Thoracic aorta (tissue), 2 donors: ENCODE data around the gene CERS1. TPM values are rescaled to one million over a fixed set of nuclear protein-coding genes. Genes with fewer than 3 reads are reported as not detected.
A peak's percentile ranks its signal among the peaks of the same experiment; 100 is the strongest.

Experiments used
- ATAC-seq: fragments of 150-250 bp; one replicate; pipeline ENCODE4 v1.8.0; 2017; ENCODE audit warnings: low read depth; ENCODE audit not compliant: insufficient number of reproducible peaks, low FRiP score
- DNase-seq: peaks from one replicate; pipeline ENCODE4 v3.0.0-alpha.2; 2020; ENCODE audit warnings: low spot score
- H3K27ac ChIP-seq, 2 donors: fragments of 200-600 bp; sonication (generic); 1 replicate in 1 of 2; 2 replicates in 1 of 2; pipeline ENCODE4 v1.5.1; 2016; ENCODE audit warnings: mild to moderate bottlenecking in 2 of 2, moderate library complexity in 2 of 2
- H3K27me3 ChIP-seq: fragments of 200-600 bp; sonication (generic); replicated peaks from 2 replicates; pipeline ENCODE4 v1.6.0; 2016; ENCODE audit warnings: mild to moderate bottlenecking; ENCODE audit not compliant: insufficient read depth
- H3K36me3 ChIP-seq: fragments of 200-600 bp; sonication (generic); one replicate; pipeline ENCODE4 v1.5.1; 2016
- H3K4me1 ChIP-seq, 2 donors: fragments of 200-600 bp; sonication (generic); 1 replicate in 1 of 2; 2 replicates in 1 of 2; pipeline versions ENCODE4 v1.5.1 to v1.6.0; 2016; ENCODE audit warnings: low read depth in 2 of 2, mild to moderate bottlenecking in 1 of 2; ENCODE audit not compliant: control insufficient read depth in 1 of 2
- H3K4me3 ChIP-seq: fragments of 200-600 bp; sonication (generic); 2 replicates; pipeline ENCODE4 v1.5.1; 2016; ENCODE audit warnings: mild to moderate bottlenecking
- H3K9me3 ChIP-seq: fragments of 200-600 bp; sonication (generic); 2 replicates; pipeline ENCODE4 v1.5.1; 2016
- CTCF ChIP-seq: fragments of 200-600 bp; sonication (generic); IDR thresholded peaks from one replicate; pipeline ENCODE4 v1.5.1; 2019; ENCODE audit warnings: antibody characterized with exemption
- total RNA-seq, 2 donors: library from RNA; depleted of rRNA; stranded (reverse); fragments of >200 nt; gene quantifications; one replicate each; pipeline versions ENCODE4 v1.1.0 to v1.2.3, GENCODE V29; 2016

Gene CERS1
- total RNA-seq, 2 donors from 2014 or later, result 1.1 to 1.7 TPM

GRCh38 chr19:18940769-18941627 is 45.0 kb upstream of the CERS1 start, which contains the start of gene HOMER3:
TSS of gene HOMER3 (minus strand) at chr19:18941217. CDS start at chr19:18938982, 2,235 bp downstream.
- H3K4me1 ChIP-seq, result peaks cover 6% of the 10 kb centered on the region in 2 donors
- peak within 1 kb of the TSS in 1 of 2 donors; percentile 48 for H3K27ac ChIP-seq
- no peak for TF ChIP-seq CTCF
- H3K4me3 ChIP-seq, result peak within 1 kb of the TSS; percentile 94
- peak; percentile 22 for DNase-seq
- no peaks in the 10 kb centered on the region for H3K27me3 ChIP-seq
- no peaks in the 10 kb centered on the region for H3K9me3 ChIP-seq
- no peaks in the 10 kb centered on the region for H3K36me3 ChIP-seq
- ATAC-seq, result peak; percentile 58

DNA sequence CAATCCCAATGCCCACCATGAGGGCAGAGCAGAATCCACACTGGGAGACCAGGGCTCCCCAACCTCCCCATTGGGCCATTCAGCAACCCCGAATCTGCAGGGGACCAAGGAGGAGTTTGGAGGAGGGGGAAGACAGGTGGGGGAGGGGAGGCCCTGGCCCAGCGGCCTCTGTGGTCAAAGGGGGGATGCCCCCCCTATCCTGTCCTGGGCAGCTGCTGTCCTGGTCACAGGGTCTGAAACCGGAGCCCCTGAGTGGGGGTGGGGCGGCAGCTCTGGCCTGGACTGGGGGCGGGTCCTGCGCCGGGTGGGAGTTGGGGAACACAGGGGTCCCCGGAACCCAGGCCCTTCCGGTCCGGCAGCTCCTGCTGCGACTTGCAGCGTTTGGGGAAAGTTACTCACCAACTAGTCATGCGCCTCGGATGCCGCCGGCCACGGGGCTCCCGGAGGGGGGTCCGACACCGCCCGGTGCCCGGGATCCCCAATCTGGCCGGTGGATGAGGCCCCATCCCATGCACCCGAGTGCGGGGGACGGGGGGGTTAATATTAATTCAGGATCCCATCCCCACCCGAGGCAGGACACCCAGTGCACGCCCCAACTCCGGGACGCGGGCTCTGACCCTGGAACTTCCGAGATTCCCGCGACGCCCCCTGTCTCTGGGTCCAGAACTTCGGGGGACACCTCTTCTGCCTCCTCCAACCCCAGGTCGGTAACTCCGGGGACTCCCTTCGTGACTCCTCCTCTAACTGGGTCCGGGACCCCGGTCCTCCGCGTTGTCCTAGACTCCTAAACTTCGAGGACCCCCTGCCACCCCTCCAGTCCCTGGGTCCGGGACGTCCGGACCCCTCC is 44.2 kb upstream of the CERS1 start:
- no peaks in the 10 kb centered on the region for H3K27me3 ChIP-seq
- H3K4me3 ChIP-seq, result peak overlapping the region; percentile 94
- no peak for TF ChIP-seq CTCF
- no peaks in the 10 kb centered on the region for H3K36me3 ChIP-seq
- H3K9me3 ChIP-seq, result no peaks in the 10 kb centered on the region
- peak; percentile 37 for ATAC-seq
- H3K27ac ChIP-seq, result peak overlapping the region; percentile 47 to 48
- no peak for DNase-seq
- peaks cover 6% of the 10 kb centered on the region in 2 donors for H3K4me1 ChIP-seq

DNA sequence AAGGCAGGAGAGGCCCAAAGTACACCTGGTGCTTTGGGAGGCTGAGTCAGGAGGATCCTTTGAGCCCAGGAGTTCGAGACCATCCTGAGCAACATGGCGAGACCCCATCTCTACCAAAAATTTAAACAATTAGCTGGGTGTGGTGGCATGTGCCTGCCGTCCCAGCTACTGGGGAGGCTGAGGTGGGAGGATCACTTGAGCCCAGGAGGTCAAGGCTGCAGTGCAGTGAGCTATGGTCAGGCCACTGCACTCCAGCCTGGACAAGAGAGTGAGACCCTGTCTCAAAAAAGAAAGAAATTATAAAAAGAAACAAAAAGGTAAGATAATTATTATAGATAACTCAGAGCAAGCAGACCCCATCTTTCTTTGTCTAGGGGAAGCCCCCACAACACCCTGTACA is 43.2 kb upstream of the CERS1 start:
- DNase-seq (no peak), ATAC-seq (no peak)
- Histone ChIP-seq H3K9me3 (no peaks in the 10 kb centered on the region), H3K4me3 (peak overlapping the region; percentile 94), H3K27ac (no peak overlapping the region), H3K4me1 (peaks cover 6% of the 10 kb centered on the region in 2 donors), H3K27me3 (no peaks in the 10 kb centered on the region), H3K36me3 (peaks cover 5% of the 10 kb centered on the region)
- no peak for TF ChIP-seq CTCF

DNA sequence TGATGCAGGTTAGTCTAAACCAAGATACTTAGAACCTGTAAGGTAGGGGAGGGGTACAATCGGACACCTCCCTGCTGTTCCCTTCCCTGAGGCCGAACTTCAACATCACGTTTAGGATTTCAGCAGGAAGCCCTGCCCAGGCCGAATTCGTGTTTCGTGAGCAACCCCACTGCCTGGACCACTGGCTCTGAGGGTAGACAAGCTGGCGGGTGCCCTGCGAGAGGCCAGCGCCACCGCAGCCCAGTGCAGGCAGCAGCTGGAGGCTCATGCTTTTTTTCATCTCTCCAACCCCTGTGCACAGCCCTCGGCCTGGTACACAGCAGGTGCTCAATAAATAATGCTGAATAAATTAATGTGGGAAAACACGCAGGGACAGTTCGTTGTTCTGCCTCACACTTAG is 37.3 kb upstream of the CERS1 start:
- Histone ChIP-seq H3K4me3 (no peak overlapping the region), H3K27me3 (no peaks in the 10 kb centered on the region), H3K36me3 (peaks cover 14% of the 10 kb centered on the region), H3K27ac (no peak overlapping the region), H3K9me3 (no peaks in the 10 kb centered on the region), H3K4me1 (no peaks in the 10 kb centered on the region)
- no peak for DNase-seq
- no peak for ATAC-seq
- no peak for TF ChIP-seq CTCF
